ENCODE measurements around the gene SLC6A12. TPM values are rescaled to one million over a fixed set of nuclear protein-coding genes. Genes with fewer than 3 reads are reported as not detected.

SLC6A12 gene
- total RNA-seq, 1 experiment from 2014 or later: 0.17 TPM

DNA sequence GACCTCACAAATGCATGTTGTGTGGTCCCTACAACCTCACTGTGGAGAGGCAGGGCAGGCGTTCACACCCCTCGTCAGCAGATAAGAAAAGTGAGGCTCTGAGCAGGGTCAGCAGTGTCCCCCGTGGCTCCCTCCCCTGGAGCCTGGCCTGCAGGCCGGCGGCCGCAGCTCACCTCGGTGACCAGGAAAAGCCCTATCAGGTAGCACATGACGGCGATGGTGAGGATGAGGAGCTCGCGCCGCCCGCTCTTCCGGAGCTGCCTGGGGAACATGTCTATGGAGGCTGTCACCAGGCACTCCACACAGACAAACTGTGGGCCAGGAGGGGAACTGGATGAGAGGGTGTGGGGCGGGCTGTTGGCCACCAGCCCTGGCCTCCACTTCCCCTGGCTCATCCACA is 18.0 kb downstream of the SLC6A12 start:
- Mint-ChIP-seq H3K27ac (peak overlapping the region in 1 of 3 experiments; percentile 66; a peak in 1 of 7 replicates), H3K9me3 (peaks cover 0 to 6% of the 10 kb centered on the region in 2 experiments; a peak in 3 of 5 replicates), H3K4me3 (no peak overlapping the region; a peak in 1 of 5 replicates), H3K36me3 (ENCODE audit: insufficient read depth in 1 of 3, low read depth in 3 of 3) (no peaks in the 10 kb centered on the region), H3K27me3 (ENCODE audit: low read depth) (peaks cover 83% of the 10 kb centered on the region), H3K4me1 (peaks cover 6 to 16% of the 10 kb centered on the region in 2 experiments)
- no peak overlapping the region for H2BK12ac ChIP-seq (ENCODE audit: insufficient read length, low read depth, low read length)
- H2AFZ ChIP-seq (ENCODE audit: low read length): no peak overlapping the region
- H3K79me1 ChIP-seq (ENCODE audit: insufficient read depth, low read depth, low read length, poor library complexity, severe bottlenecking): no peaks in the 10 kb centered on the region
- no peaks in the 10 kb centered on the region for H3K79me2 ChIP-seq (ENCODE audit: insufficient read depth, low read length)
- no peak overlapping the region for H2AK5ac ChIP-seq (ENCODE audit: insufficient read length, low read length)
- H2BK15ac ChIP-seq (ENCODE audit: low read depth, low read length): no peak overlapping the region
- H3K14ac ChIP-seq (ENCODE audit: insufficient read depth, low read length): no peak overlapping the region; the same call in 1 of the 2 replicates
- no peak overlapping the region for H2BK5ac ChIP-seq (ENCODE audit: insufficient read length, low read length)
- no peak overlapping the region for H3K18ac ChIP-seq (ENCODE audit: insufficient read length, low read depth, low read length)
- no peak overlapping the region for H3K27ac ChIP-seq (ENCODE audit: insufficient read length, low read depth, low read length)
- H4K91ac ChIP-seq (ENCODE audit: insufficient read length, low read depth, low read length): no peak overlapping the region
- H3K4me1 ChIP-seq (ENCODE audit: insufficient read depth, low read length): no peaks in the 10 kb centered on the region
- H2BK120ac ChIP-seq (ENCODE audit: low read depth, low read length, poor library complexity, severe bottlenecking): no peak overlapping the region
- H2BK20ac ChIP-seq (ENCODE audit: low read depth, low read length, poor library complexity, severe bottlenecking): no peak overlapping the region
- no peak overlapping the region for H3K4ac ChIP-seq (ENCODE audit: low read depth, low read length)
- H4K8ac ChIP-seq (replicated peaks; ENCODE audit: insufficient read length, low read depth, low read length): no peak overlapping the region
- no peaks in the 10 kb centered on the region for H3K9me3 ChIP-seq (ENCODE audit: control insufficient read depth, low read depth, low read length)
- no peak for DNase-seq
- H3T11ph ChIP-seq (ENCODE audit: low read length): no peak overlapping the region
- H4K20me1 ChIP-seq (ENCODE audit: control insufficient read depth, insufficient read depth, insufficient read length): no peaks in the 10 kb centered on the region
- no peak overlapping the region for H3K9ac ChIP-seq (ENCODE audit: extremely low read depth, insufficient read length, low read length)
- no peak overlapping the region for H3K23ac ChIP-seq (ENCODE audit: insufficient read length, low read depth, low read length)
- no peaks in the 10 kb centered on the region for H3K23me2 ChIP-seq (ENCODE audit: insufficient read length, low read depth, low read length, poor library complexity, severe bottlenecking)
- TF ChIP-seq, protein P1, sequence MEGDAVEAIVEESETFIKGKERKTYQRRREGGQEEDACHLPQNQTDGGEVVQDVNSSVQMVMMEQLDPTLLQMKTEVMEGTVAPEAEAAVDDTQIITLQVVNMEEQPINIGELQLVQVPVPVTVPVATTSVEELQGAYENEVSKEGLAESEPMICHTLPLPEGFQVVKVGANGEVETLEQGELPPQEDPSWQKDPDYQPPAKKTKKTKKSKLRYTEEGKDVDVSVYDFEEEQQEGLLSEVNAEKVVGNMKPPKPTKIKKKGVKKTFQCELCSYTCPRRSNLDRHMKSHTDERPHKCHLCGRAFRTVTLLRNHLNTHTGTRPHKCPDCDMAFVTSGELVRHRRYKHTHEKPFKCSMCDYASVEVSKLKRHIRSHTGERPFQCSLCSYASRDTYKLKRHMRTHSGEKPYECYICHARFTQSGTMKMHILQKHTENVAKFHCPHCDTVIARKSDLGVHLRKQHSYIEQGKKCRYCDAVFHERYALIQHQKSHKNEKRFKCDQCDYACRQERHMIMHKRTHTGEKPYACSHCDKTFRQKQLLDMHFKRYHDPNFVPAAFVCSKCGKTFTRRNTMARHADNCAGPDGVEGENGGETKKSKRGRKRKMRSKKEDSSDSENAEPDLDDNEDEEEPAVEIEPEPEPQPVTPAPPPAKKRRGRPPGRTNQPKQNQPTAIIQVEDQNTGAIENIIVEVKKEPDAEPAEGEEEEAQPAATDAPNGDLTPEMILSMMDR (conservative IDR thresholded peaks at IDR 0.05): no peak
- H4K5ac ChIP-seq (ENCODE audit: insufficient read length, low read depth, low read length): no peak overlapping the region
- H3K27me3 ChIP-seq (ENCODE audit: insufficient read depth, low read length): no peaks in the 10 kb centered on the region; the same call in 1 of the 2 replicates
- WGBS (ENCODE audit: extremely low coverage, insufficient read length, low lambda C conversion rate): no CpG with 5 or more reads among the region's 15 CpGs
- no peak overlapping the region for H3K56ac ChIP-seq (ENCODE audit: insufficient read length, low read depth, low read length)
- no peak overlapping the region for H3K4me2 ChIP-seq (ENCODE audit: insufficient read depth, insufficient read length, low read length)
